K562 (cell line): ENCODE results near the gene ARMH1. TPM values are rescaled to one million over a fixed set of nuclear protein-coding genes. Genes with fewer than 3 reads are reported as not detected.

Experiments used
- ATAC-seq: fragments of 200-7000 bp; cut with Tn5 transposase; 3 replicates; pipeline ENCODE4 v1.9.1; 2020; ENCODE audit warnings: moderate library complexity
- BruUV-seq: library from RNA; stranded (reverse); fragments of 400-500 nt; replicated peaks from 2 replicates; lab custom pipeline; 2021; lab: Mats Ljungman, UMichigan
- CTCF ChIA-PET: fragments of 300-600 bp; formaldehyde crosslinking; extraction: SDS; loops from one replicate; lab custom pipeline; 2021; ENCODE audit warnings: low intra/inter-chr PET ratio; lab: Yijun Ruan, JAX
- POLR2A ChIA-PET: fragments of 300-600, 350-650 bp; sonication (Branson Sonifier 250); formaldehyde crosslinking; extraction: SDS; loops from one replicate; lab custom pipeline; 2021; ENCODE audit warnings: antibody characterized with exemption, inconsistent platforms; lab: Yijun Ruan, JAX
- DNase-seq, 4 experiments: peaks; one replicate each; pipeline versions ENCODE4 v3.0.0 to v3.0.0-alpha.2; 2011 to 2018; ENCODE audit warnings: low spot score in 3 of 4, mixed read lengths in 3 of 4; ENCODE audit errors: extremely low read depth in 1 of 4
- FAIRE-seq: peaks from 2 replicates; lab custom pipeline; 2011; peaks lifted over from hg19 to GRCh38; lab: Jason Lieb, UNC
- H2AFZ ChIP-seq: 2 replicates; pipeline ENCODE4 v1.6.0; 2011; ENCODE audit warnings: low read depth, low read length, control low read depth, inconsistent platforms
- H3K27ac ChIP-seq: fragments of 200-600 bp; 3 replicates; pipeline ENCODE4 v1.8.0; 2011; ENCODE audit warnings: low read depth, mild to moderate bottlenecking, control low read depth, inconsistent platforms, low read length, moderate library complexity, mixed read lengths; ENCODE audit errors: extremely low read depth
- H3K27me3 ChIP-seq, 2 experiments: fragments of 300-600 bp in 1 of 2; 2 replicates in 1 of 2; 3 replicates in 1 of 2; pipeline versions ENCODE4 v1.6.0 to v1.8.0; 2011; ENCODE audit warnings: inconsistent platforms in 2 of 2, low read length in 2 of 2, mild to moderate bottlenecking in 1 of 2, mixed read lengths in 1 of 2, moderate library complexity in 1 of 2; ENCODE audit not compliant: control insufficient read depth in 2 of 2, insufficient read depth in 2 of 2
- H3K36me3 ChIP-seq: fragments of 300-600 bp; 3 replicates; pipeline ENCODE4 v1.8.0; 2011; ENCODE audit warnings: mild to moderate bottlenecking, low read length, inconsistent platforms; ENCODE audit not compliant: control insufficient read depth, insufficient read depth
- H3K4me1 ChIP-seq, 2 experiments: fragments of 200-600 bp in 1 of 2; replicated peaks in 1 of 2; 2 replicates in 1 of 2; 3 replicates in 1 of 2; pipeline versions ENCODE4 v1.5.1 to v1.8.0; 2011; ENCODE audit warnings: inconsistent platforms in 2 of 2, low read length in 2 of 2, mild to moderate bottlenecking in 1 of 2, mixed read lengths in 1 of 2, moderate library complexity in 1 of 2; ENCODE audit not compliant: control insufficient read depth in 2 of 2, insufficient read depth in 2 of 2
- H3K4me2 ChIP-seq: 2 replicates; pipeline ENCODE4 v1.6.1; 2011; ENCODE audit warnings: low read length, control low read depth, inconsistent platforms, mixed read lengths; ENCODE audit not compliant: insufficient read depth
- H3K4me3 ChIP-seq: fragments of 200-600 bp; sonication (generic), shearing (Covaris generic); 2 replicates; pipeline ENCODE4 v1.5.1; 2016; ENCODE audit warnings: control low read depth, inconsistent platforms
- H3K79me2 ChIP-seq: fragments of 200-600 bp; 3 replicates; pipeline ENCODE4 v1.8.0; 2011; ENCODE audit warnings: low read length, inconsistent platforms; ENCODE audit not compliant: control insufficient read depth, insufficient read depth
- H3K9ac ChIP-seq, 2 experiments: 2 replicates each; pipeline versions ENCODE4 v1.6.0 to v1.6.1; 2011; ENCODE audit warnings: low read depth in 2 of 2, low read length in 2 of 2, control low read depth in 1 of 2, inconsistent platforms in 1 of 2, mild to moderate bottlenecking in 1 of 2, mixed read lengths in 1 of 2; ENCODE audit not compliant: insufficient read depth in 1 of 2
- H3K9me1 ChIP-seq: one replicate; pipeline ENCODE4 v1.6.0; 2011; ENCODE audit warnings: inconsistent platforms, mild to moderate bottlenecking, low read length, moderate library complexity; ENCODE audit not compliant: control insufficient read depth, insufficient read depth
- H3K9me3 ChIP-seq: replicated peaks from 2 replicates; pipeline ENCODE4 v1.5.1; 2011; ENCODE audit warnings: low read depth, low read length, inconsistent platforms; ENCODE audit not compliant: control insufficient read depth, insufficient read depth
- H4K20me1 ChIP-seq: replicated peaks from 2 replicates; pipeline ENCODE4 v1.6.1; 2011; ENCODE audit warnings: low read length, inconsistent platforms, mixed read lengths; ENCODE audit not compliant: control insufficient read depth, insufficient read depth
- CTCF ChIP-seq, 3 experiments: IDR thresholded peaks in 2 of 3; conservative IDR thresholded peaks in 1 of 3; 2 replicates each; pipeline ENCODE4 v1.5.1; 2011 to 2012; ENCODE audit warnings: low read length in 3 of 3, mild to moderate bottlenecking in 3 of 3, control low read depth in 2 of 3, improper control_type of control experiment in 1 of 3, inconsistent platforms in 1 of 3, low read depth in 1 of 3, mixed read lengths in 1 of 3, moderate library complexity in 1 of 3; ENCODE audit not compliant: insufficient read depth in 2 of 3
- FUS ChIP-seq: fragments of 200-400 bp; formaldehyde crosslinking; optimal IDR thresholded peaks from 2 replicates; pipeline ENCODE3; 2017; ENCODE audit warnings: low read depth, low read length
- ZNF77 ChIP-seq: fragments of 250-450 bp; sonication (Bioruptor Pico); IDR thresholded peaks from 2 replicates; pipeline ENCODE4 v1.5.0; 2020
- WGBS: fragments of 100-300 bp; shearing (Covaris generic); methylation state at CpG from one replicate; pipeline ENCODE4 v1.1.6; 2016; ENCODE audit warnings: low coverage, mixed read lengths; ENCODE audit not compliant: insufficient coverage; ENCODE audit errors: missing lambda C conversion rate; 5-methylcytosine and 5-hydroxymethylcytosine counted together
- in situ Hi-C: fragments of 300-500 bp; cut with MboI; formaldehyde crosslinking; loops from 4 replicates; pipeline ENCODE4 v1.15.0; 2018; ENCODE audit warnings: inconsistent platforms, mixed read lengths
- intact Hi-C: fragments of 100-400 bp; cut with micrococcal nuclease; formaldehyde crosslinking; loops from 2 replicates; pipeline ENCODE4 v1.14.2; 2022
- polyA plus RNA-seq, 8 experiments: library from polyadenylated mRNA; depleted of rRNA in 4 of 8; stranded (reverse) in 5 of 8; unstranded in 3 of 8; fragments of >200 nt; fragmentation: Nextera tagmentation in 2 of 8; fragmentation: Illumina TruSeq in 1 of 8; extraction: Ambion mirVana in 2 of 8; extraction: Trizol in 1 of 8; gene quantifications; 2 replicates each; pipeline versions ENCODE4 v1.2.1 to v1.2.3, GENCODE V29; 2011 to 2014; ENCODE audit warnings: inconsistent platforms in 1 of 8, missing spikeins in 1 of 8
- total RNA-seq, 7 experiments: library from RNA; depleted of rRNA in 6 of 7; stranded (reverse); fragments of >200 nt in 6 of 7; fragmentation: Illumina TruSeq in 2 of 7; extraction: Trizol in 2 of 7; gene quantifications; 2 replicates each; pipeline versions ENCODE4 v1.2.1 to v1.2.3, GENCODE V29; 2011 to 2021; ENCODE audit warnings: low replicate concordance in 1 of 7

The ARMH1 gene
- total and polyA plus RNA-seq, 9 of the 15 experiments (the other 6 are each of a cell fraction or from before 2014, with no cell fraction given), result 0.41 TPM; not detected in 8

GRCh38 chr1:44747878-44748277, 73.4 kb downstream of the ARMH1 start:
- Histone ChIP-seq H3K36me3 (peaks cover 91% of the 10 kb centered on the region), H3K79me2 (peaks cover 37% of the 10 kb centered on the region)
- FAIRE-seq, result no peak

More at GRCh38 chr1:44747878-44748277, 73.4 kb downstream of the ARMH1 start:
- H3K27me3 ChIP-seq, result no peaks in the 10 kb centered on the region
- ATAC-seq (peak; percentile 64), DNase-seq (no peak)
- peaks cover 3 to 8% of the 10 kb centered on the region in 2 experiments; a peak in 4 of 5 replicates for H3K4me1 ChIP-seq
- in situ Hi-C loops, result no loop called here
- H3K27ac ChIP-seq, result no peak overlapping the region
- intact Hi-C loops, result no loop called here
- ChIA-PET POLR2A (interaction anchor here (0.7 to 14.7 kb wide), 10 partner anchors 10 to 71 kb away, joined by 3 to 199 read pairs (median 10); partner anchors contain the start of genes RNU5D-1 and RPS8), CTCF (no interaction called here)
- BruUV-seq, result TSS peak; percentile 4
- H2AFZ ChIP-seq, result no peak overlapping the region
- no peaks in the 10 kb centered on the region for H3K9me1 ChIP-seq
- no peak overlapping the region for H3K9ac ChIP-seq
- 90% methylated on average over 3 of the region's 3 CpGs for WGBS
- no peak overlapping the region for H3K4me3 ChIP-seq
- no peak overlapping the region for H3K4me2 ChIP-seq
- no peaks in the 10 kb centered on the region for H3K9me3 ChIP-seq
- no peaks in the 10 kb centered on the region for H4K20me1 ChIP-seq
- TF ChIP-seq CTCF (IDR thresholded peaks at IDR 0.05 in 2 of 3, conservative IDR thresholded peaks at IDR 0.05 in 1 of 3; ENCODE audit: insufficient read depth in 2 of 3, low read depth in 1 of 3, low read length in 3 of 3) (peak; percentile 34 to 48 (median 43); a peak in 4 of 6 replicates), FUS (no peak), ZNF77 (CRISPR knock-in tag) (no peak)
